HCT116 (cell line): ENCODE data around the gene A2ML1. TPM values are rescaled to one million over a fixed set of nuclear protein-coding genes. Genes with fewer than 3 reads are reported as not detected.
A peak's percentile ranks its signal among the peaks of the same experiment; 100 is the strongest.

Experiments used
- ATAC-seq: fragments of 200-7000 bp; cut with Tn5 transposase; 2 replicates; pipeline ENCODE4 v1.9.1; 2020; ENCODE audit warnings: mild to moderate bottlenecking, moderate library complexity
- BruUV-seq: library from RNA; stranded (reverse); fragments of 400-500 nt; replicated peaks from 2 replicates; lab custom pipeline; 2021; lab: Mats Ljungman, UMichigan
- CTCF ChIA-PET: fragments of 300-600 bp; sonication (Branson Sonifier 250); formaldehyde crosslinking; loops from one replicate; lab custom pipeline; 2021; ENCODE audit warnings: antibody characterized with exemption; lab: Charles Lee
- POLR2A ChIA-PET: fragments of 300-600, 350-600 bp; sonication (Branson Sonifier 250); formaldehyde crosslinking; loops from one replicate; lab custom pipeline; 2021; ENCODE audit warnings: antibody characterized with exemption; lab: Charles Lee
- RAD21 ChIA-PET, 2 experiments: fragments of 300-600 bp; sonication (Branson Sonifier 250); formaldehyde crosslinking; loops; one replicate each; lab custom pipeline; 2023; ENCODE audit warnings: low total read pairs in 2 of 2; ENCODE audit not compliant: uncharacterized antibody in 2 of 2, unreplicated experiment in 2 of 2, low non-redundant PET in 1 of 2; lab: Charles Lee
- DNase-seq: peaks from one replicate; pipeline ENCODE4 v3.0.0-alpha.2; 2010; ENCODE audit warnings: low read depth, low spot score
- H2AFZ ChIP-seq: fragments of 200-600 bp; shearing (Covaris generic), sonication (generic); 2 replicates; pipeline ENCODE4 v1.6.1; 2017; ENCODE audit warnings: low read depth, mixed run types, mixed read lengths, antibody characterized with exemption, low read length; ENCODE audit not compliant: poor library complexity, severe bottlenecking
- H3K27ac ChIP-seq: 2 replicates; pipeline ENCODE4 v1.5.1; 2012; ENCODE audit warnings: low read depth, low read length
- H3K27me3 ChIP-seq: fragments of 200-600 bp; sonication (generic); 2 replicates; pipeline ENCODE4 v1.6.1; 2016; ENCODE audit warnings: mixed run types, low read length, mixed read lengths; ENCODE audit not compliant: insufficient read depth
- H3K36me3 ChIP-seq, 2 experiments: fragments of 200-500 bp in 1 of 2; fragments of 200-600 bp in 1 of 2; sonication (Bioruptor generic) in 1 of 2; sonication (generic) in 1 of 2; 2 replicates each; pipeline versions ENCODE4 v1.5.1 to v1.6.1; 2014 to 2016; ENCODE audit warnings: low read length in 2 of 2, inconsistent platforms in 1 of 2, mixed read lengths in 1 of 2, mixed run types in 1 of 2; ENCODE audit not compliant: insufficient read depth in 2 of 2, control insufficient read depth in 1 of 2
- H3K4me1 ChIP-seq, 2 experiments: fragments of 200-600 bp in 1 of 2; sonication (generic) in 1 of 2; 2 replicates each; pipeline versions ENCODE4 v1.5.1 to v1.6.1; 2012 to 2017; ENCODE audit warnings: low read length in 2 of 2, inconsistent platforms in 1 of 2, mild to moderate bottlenecking in 1 of 2, mixed read lengths in 1 of 2, mixed run types in 1 of 2, moderate library complexity in 1 of 2; ENCODE audit not compliant: insufficient read depth in 2 of 2, control insufficient read depth in 1 of 2
- H3K4me2 ChIP-seq: fragments of 200-600 bp; sonication (generic); 2 replicates; pipeline ENCODE4 v1.6.1; 2017; ENCODE audit warnings: mixed run types, low read length, mixed read lengths
- H3K4me3 ChIP-seq, 2 experiments: fragments of 200-600 bp in 1 of 2; sonication (generic) in 1 of 2; replicated peaks in 1 of 2; 2 replicates each; pipeline ENCODE4 v1.5.1; 2011 to 2016; ENCODE audit warnings: low read length in 2 of 2, control low read depth in 1 of 2, low read depth in 1 of 2, mild to moderate bottlenecking in 1 of 2, mixed read lengths in 1 of 2, mixed run types in 1 of 2
- H3K79me2 ChIP-seq: fragments of 200-600 bp; sonication (generic); 2 replicates; pipeline ENCODE4 v1.6.1; 2017; ENCODE audit warnings: mild to moderate bottlenecking, mixed run types, low read length, moderate library complexity, mixed read lengths; ENCODE audit not compliant: insufficient read depth
- H3K9ac ChIP-seq: fragments of 200-600 bp; sonication (generic); 2 replicates; pipeline ENCODE4 v1.6.1; 2016; ENCODE audit warnings: low read length, mixed read lengths
- H3K9me2 ChIP-seq: fragments of 200-600 bp; sonication (generic), shearing (Covaris generic); 2 replicates; pipeline ENCODE4 v1.6.1; 2017; ENCODE audit warnings: mixed run types, mild to moderate bottlenecking, moderate library complexity; ENCODE audit not compliant: insufficient read depth
- H3K9me3 ChIP-seq, 2 experiments: fragments of 200-500 bp in 1 of 2; fragments of 200-600 bp in 1 of 2; sonication (Bioruptor generic) in 1 of 2; sonication (generic) in 1 of 2; 2 replicates each; pipeline ENCODE4 v1.6.1; 2014 to 2017; ENCODE audit warnings: low read length in 2 of 2, mixed read lengths in 2 of 2, inconsistent platforms in 1 of 2, low read depth in 1 of 2, mild to moderate bottlenecking in 1 of 2, mixed run types in 1 of 2, moderate library complexity in 1 of 2; ENCODE audit not compliant: control insufficient read depth in 1 of 2, insufficient read depth in 1 of 2
- H4K20me1 ChIP-seq: fragments of 200-600 bp; sonication (generic), shearing (Covaris generic); 2 replicates; pipeline ENCODE4 v1.6.1; 2017; ENCODE audit warnings: mixed run types, mild to moderate bottlenecking, moderate library complexity; ENCODE audit not compliant: insufficient read depth
- CTCF ChIP-seq, 3 experiments: fragments of 200-600 bp in 1 of 3; sonication (generic) in 1 of 3; IDR thresholded peaks in 2 of 3; conservative IDR thresholded peaks in 1 of 3; 2 replicates each; pipeline ENCODE4 v1.5.1; 2012 to 2017; ENCODE audit warnings: low read depth in 2 of 3, low read length in 2 of 3, antibody characterized with exemption in 1 of 3, borderline replicate concordance in 1 of 3, control low read depth in 1 of 3, mild to moderate bottlenecking in 1 of 3, mixed read lengths in 1 of 3, mixed run types in 1 of 3, moderate library complexity in 1 of 3; ENCODE audit not compliant: insufficient read depth in 1 of 3
- ELF1 ChIP-seq: IDR thresholded peaks from 2 replicates; pipeline ENCODE4 v1.6.1; 2012; ENCODE audit warnings: low read depth, borderline replicate concordance
- RAD21 ChIP-seq: IDR thresholded peaks from 2 replicates; pipeline ENCODE4 v1.6.1; 2012; ENCODE audit warnings: low read depth, mild to moderate bottlenecking
- intact Hi-C: fragments of 100-400 bp; cut with micrococcal nuclease; formaldehyde crosslinking; loops from 2 replicates; pipeline ENCODE4 v1.10.0; 2022
- total RNA-seq: library from RNA; stranded (reverse); gene quantifications from one replicate; pipeline ENCODE4 v1.2.1, GENCODE V29; 2021; ENCODE audit not compliant: unreplicated experiment

The A2ML1 gene
- total RNA-seq, 1 experiment from 2014 or later, result not detected

- POLR2A ChIA-PET, result no interaction called here
- no peak overlapping the region for H3K27ac ChIP-seq
- no TSS peak for BruUV-seq
- H3K79me2 ChIP-seq, result no peaks in the 10 kb centered on the region
- CTCF ChIA-PET, result no interaction called here
- H3K9me3 ChIP-seq, result no peaks in the 10 kb centered on the region
- intact Hi-C loops, result no loop called here
- ATAC-seq, result no peak
- H3K4me3 ChIP-seq, result no peak overlapping the region
- no peaks in the 10 kb centered on the region for H3K36me3 ChIP-seq
- H3K9me2 ChIP-seq, result no peaks in the 10 kb centered on the region
- TF ChIP-seq RAD21, result peak; percentile 18; the same call in 1 of the 2 replicates
- TF ChIP-seq ELF1, result no peak
- peak in 1 of 3 experiments; percentile 17; a peak in 1 of 6 replicates for TF ChIP-seq CTCF (IDR thresholded peaks at IDR 0.05 in 2 of 3, conservative IDR thresholded peaks at IDR 0.05 in 1 of 3; ENCODE audit: borderline replicate concordance in 1 of 3, insufficient read depth in 1 of 3, low read depth in 2 of 3, low read length in 2 of 3)
- RAD21 ChIA-PET, result no interaction called here
- no peak overlapping the region for H2AFZ ChIP-seq
- no peaks in the 10 kb centered on the region for H3K27me3 ChIP-seq
- no peak for DNase-seq
- H4K20me1 ChIP-seq, result no peaks in the 10 kb centered on the region
- H3K9ac ChIP-seq, result no peak overlapping the region
- H3K4me2 ChIP-seq, result no peak overlapping the region
- H3K4me1 ChIP-seq, result no peaks in the 10 kb centered on the region
Measured at GRCh38 chr12:8922544-8922943, 100.1 kb downstream of the A2ML1 start.

Other genes with a start within 250 kb of the A2ML1 start
- gene AICDA, start 209.8 kb upstream of the A2ML1 start, total RNA-seq, result not detected
- gene MFAP5, start 159.8 kb upstream of the A2ML1 start, total RNA-seq, result not detected
- gene RIMKLB, start 124.6 kb upstream of the A2ML1 start, total RNA-seq, result 0.39 TPM
- gene PHC1, start 91.9 kb downstream of the A2ML1 start, total RNA-seq, result 22.8 TPM
- 142 TPM for gene M6PR, start 127.0 kb downstream of the A2ML1 start, total RNA-seq
- 1.5 TPM for gene KLRG1, start 166.9 kb downstream of the A2ML1 start, total RNA-seq